HFFc6 (cell line): ENCODE results near the gene GPR137C. TPM values are rescaled to one million over a fixed set of nuclear protein-coding genes. Genes with fewer than 3 reads are reported as not detected.

Source experiments
- DNase-seq: peaks from one replicate; pipeline ENCODE4 v3.0.0-alpha.2; 2018
- H3K27ac Mint-ChIP-seq: 2 replicates; pipeline ENCODE4 v1.8.0; 2020; ENCODE audit warnings: mild to moderate bottlenecking, mixed read lengths
- H3K27me3 Mint-ChIP-seq: 2 replicates; pipeline ENCODE4 v1.8.0; 2021; ENCODE audit warnings: mild to moderate bottlenecking, moderate library complexity, mixed read lengths; ENCODE audit not compliant: insufficient read depth
- H3K36me3 Mint-ChIP-seq: 2 replicates; pipeline ENCODE4 v1.8.0; 2021; ENCODE audit warnings: low read depth, mixed read lengths
- H3K4me1 Mint-ChIP-seq: 2 replicates; pipeline ENCODE4 v1.8.0; 2020; ENCODE audit warnings: low read depth, mixed read lengths
- H3K4me3 Mint-ChIP-seq: 2 replicates; pipeline ENCODE4 v1.8.0; 2020; ENCODE audit warnings: mild to moderate bottlenecking, moderate library complexity, mixed read lengths
- H3K9me3 Mint-ChIP-seq: 2 replicates; pipeline ENCODE4 v1.8.0; 2020; ENCODE audit warnings: mild to moderate bottlenecking, mixed read lengths
- CTCF ChIP-seq: fragments of 200-600 bp; sonication (generic); IDR thresholded peaks from 2 replicates; pipeline ENCODE4 v1.5.0; 2021; ENCODE audit warnings: antibody characterized with exemption, mild to moderate bottlenecking
- total RNA-seq, 6 experiments: library from RNA; stranded (reverse); fragmentation: NEBNext Ultra II Directional; extraction: Animal tissue kit (Norgen Biotek cat#: 25700); gene quantifications; 2 replicates in 1 of 6; 3 replicates in 5 of 6; pipeline ENCODE4 v1.2.3, GENCODE V29; 2021

GPR137C gene
- total RNA-seq, 6 experiments from 2014 or later = 0.73 to 1.1 (median 0.82) TPM

GRCh38 chr14:52610187-52610586, 57.6 kb downstream of the GPR137C start:
- Mint-ChIP-seq H3K4me3 (no peak overlapping the region), H3K9me3 (peaks cover 2% of the 10 kb centered on the region; the same call in 1 of the 2 replicates), H3K27me3 (peaks cover 2% of the 10 kb centered on the region), H3K4me1 (no peaks in the 10 kb centered on the region), H3K36me3 (peaks cover 2% of the 10 kb centered on the region; the same call in 1 of the 2 replicates), H3K27ac (no peak overlapping the region)
- DNase-seq = no peak
- TF ChIP-seq CTCF = no peak

- Mint-ChIP-seq H3K9me3 (no peaks in the 10 kb centered on the region), H3K4me3 (no peak overlapping the region), H3K4me1 (no peaks in the 10 kb centered on the region), H3K27ac (no peak overlapping the region), H3K27me3 (no peaks in the 10 kb centered on the region; the same call in 1 of the 2 replicates), H3K36me3 (no peaks in the 10 kb centered on the region)
- no peak for TF ChIP-seq CTCF
- no peak for DNase-seq
These were observed 66.0 kb downstream of the GPR137C start for GRCh38 chr14:52618602-52619001.

- no peak overlapping the region for H3K4me3 Mint-ChIP-seq
- no peak for DNase-seq
- H3K4me1 Mint-ChIP-seq = no peaks in the 10 kb centered on the region
- H3K27me3 Mint-ChIP-seq = no peaks in the 10 kb centered on the region
- TF ChIP-seq CTCF = no peak
- H3K9me3 Mint-ChIP-seq = no peaks in the 10 kb centered on the region
- H3K36me3 Mint-ChIP-seq = no peaks in the 10 kb centered on the region
- no peak overlapping the region for H3K27ac Mint-ChIP-seq
These were observed 67.1 kb downstream of the GPR137C start for GRCh38 chr14:52619687-52620086.

GRCh38 chr14:52640137-52640536, 87.5 kb downstream of the GPR137C start:
- DNase-seq = no peak
- peaks cover 16% of the 10 kb centered on the region for H3K36me3 Mint-ChIP-seq
- no peaks in the 10 kb centered on the region for H3K9me3 Mint-ChIP-seq
- TF ChIP-seq CTCF = no peak
- H3K27me3 Mint-ChIP-seq = no peaks in the 10 kb centered on the region
- H3K4me1 Mint-ChIP-seq = no peaks in the 10 kb centered on the region
- H3K4me3 Mint-ChIP-seq = no peak overlapping the region
- no peak overlapping the region for H3K27ac Mint-ChIP-seq

- Mint-ChIP-seq H3K27ac (no peak overlapping the region), H3K4me1 (no peaks in the 10 kb centered on the region), H3K9me3 (no peaks in the 10 kb centered on the region), H3K36me3 (peaks cover 16% of the 10 kb centered on the region), H3K27me3 (no peaks in the 10 kb centered on the region), H3K4me3 (no peak overlapping the region)
- peak; percentile 1 for DNase-seq
- TF ChIP-seq CTCF = no peak
These were observed 89.1 kb downstream of the GPR137C start for GRCh38 chr14:52641745-52642144.

- Mint-ChIP-seq H3K27me3 (no peaks in the 10 kb centered on the region), H3K4me3 (no peak overlapping the region), H3K4me1 (no peaks in the 10 kb centered on the region), H3K36me3 (peaks cover 13% of the 10 kb centered on the region; the same call in 1 of the 2 replicates), H3K9me3 (no peaks in the 10 kb centered on the region), H3K27ac (no peak overlapping the region)
- TF ChIP-seq CTCF = no peak
- no peak for DNase-seq
These were observed 96.9 kb downstream of the GPR137C start for GRCh38 chr14:52649511-52649910.
